Measurements from ENCODE around the gene NINL. TPM values are rescaled to one million over a fixed set of nuclear protein-coding genes. Genes with fewer than 3 reads are reported as not detected.
"Not testable (repeated sequence)": the region's sequence is repeated elsewhere in the genome, so short reads cannot be mapped to it uniquely, and the experiment has no call there.

NINL gene
- total and polyA plus RNA-seq, 4 donors: 6.0 to 28.3 (median 12.9) TPM

DNA sequence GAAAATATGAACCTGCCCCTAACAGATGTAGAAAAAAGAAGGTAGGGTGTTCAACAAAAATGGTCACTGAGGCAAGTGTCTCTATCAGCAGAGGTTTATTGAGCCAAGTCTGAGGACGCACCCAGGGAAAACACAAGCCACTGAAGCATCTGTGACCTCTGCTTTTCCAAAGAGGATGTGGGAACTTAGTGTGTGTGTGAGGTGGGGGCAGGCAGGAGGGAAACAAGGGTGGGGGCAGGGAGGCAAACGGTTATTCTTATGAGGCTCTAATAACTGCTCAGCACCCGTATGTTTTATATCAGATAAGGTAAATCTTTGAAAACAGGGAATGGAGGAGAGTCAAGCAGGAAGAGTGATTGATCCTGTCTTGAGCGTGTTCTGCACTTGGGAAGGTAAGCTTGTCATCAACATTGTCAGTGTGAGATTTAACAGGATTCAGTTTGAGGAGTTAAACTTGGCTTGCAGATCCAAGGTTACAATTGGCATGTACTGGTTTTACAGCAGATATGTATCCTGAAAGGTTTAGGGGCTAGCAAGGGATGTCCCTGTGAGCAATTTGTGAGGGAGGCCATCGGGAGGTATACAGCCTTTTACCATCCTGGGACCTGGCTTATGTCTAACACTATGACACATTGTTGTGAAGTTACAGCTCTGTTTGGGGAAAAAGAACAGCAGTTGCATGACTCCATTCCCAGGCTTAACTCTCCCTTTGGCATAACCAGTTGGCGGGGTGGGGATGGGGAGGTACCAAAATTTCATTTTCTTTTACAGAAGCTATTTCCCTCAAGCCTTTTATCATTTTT lies 33.7 kb downstream of the NINL start:
- no peak overlapping the region for H3K27ac ChIP-seq (ENCODE audit: low read depth in 1 of 2, low read length in 2 of 2)

DNA sequence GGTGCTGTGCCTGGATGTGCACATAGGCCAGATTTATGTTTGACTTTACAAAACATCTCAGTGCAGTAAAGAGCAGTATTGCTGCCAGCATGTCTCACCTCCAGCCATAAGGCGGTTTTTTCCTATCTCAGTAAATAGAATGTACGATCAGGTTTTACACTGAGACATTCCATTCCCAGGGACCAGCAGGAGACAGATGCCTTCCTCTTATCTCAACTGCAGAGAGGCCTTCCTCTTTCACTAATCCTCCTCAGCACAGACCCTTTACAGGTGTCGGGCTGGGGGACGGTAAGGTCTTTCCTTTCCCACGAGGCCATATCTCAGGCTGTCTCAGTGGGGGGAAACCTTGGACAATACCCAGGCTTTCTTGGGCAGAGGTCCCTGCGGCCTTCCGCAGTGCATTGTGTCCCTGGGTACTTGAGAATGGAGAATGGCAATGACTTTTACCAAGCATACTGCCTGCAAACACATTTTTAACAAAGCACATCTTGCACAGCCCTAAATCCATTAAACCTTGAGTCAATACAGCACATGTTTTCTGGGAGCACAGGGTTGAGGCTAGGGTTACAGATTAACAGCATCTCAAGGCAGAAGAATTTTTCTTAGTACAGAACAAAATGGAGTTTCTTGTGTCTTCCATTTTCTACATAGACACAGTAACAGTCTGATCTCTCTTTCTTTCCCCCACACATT lies 34.5 kb downstream of the NINL start:
- ATAC-seq (ENCODE audit: low FRiP score); H3K27ac ChIP-seq (ENCODE audit: low read depth in 1 of 2, low read length in 2 of 2); DNase-seq; H3K4me3 ChIP-seq (ENCODE audit: low read length in 2 of 2); intact Hi-C loops (cut with DNase I); H3K36me3 ChIP-seq (ENCODE audit: control insufficient read depth in 1 of 2, insufficient read depth in 2 of 2, low read length in 1 of 2); H3K4me1 ChIP-seq (ENCODE audit: control insufficient read depth in 1 of 2, insufficient read depth in 2 of 2, low read length in 2 of 2); H3K9me3 ChIP-seq (ENCODE audit: control insufficient read depth, low read length); H3K27me3 ChIP-seq (ENCODE audit: control insufficient read depth in 1 of 2, insufficient read depth in 2 of 2, low read length in 1 of 2): not testable (repeated sequence)
- WGBS, 2 donors: 80 to 86% methylated on average over 7 of the region's 7 CpGs

More for the DNA sequence above, 33.7 kb downstream of the NINL start:
- 77 to 84% methylated on average over 6 of the region's 6 CpGs for WGBS, 2 donors
- ATAC-seq (ENCODE audit: low FRiP score): no peak
- no peak for DNase-seq
- Histone ChIP-seq H3K9me3 (ENCODE audit: control insufficient read depth, low read length) (no peaks in the 10 kb centered on the region), H3K4me1 (ENCODE audit: control insufficient read depth in 1 of 2, insufficient read depth in 2 of 2, low read length in 2 of 2) (peaks cover 0 to 3% of the 10 kb centered on the region in 2 donors), H3K4me3 (ENCODE audit: low read length in 2 of 2) (no peak overlapping the region), H3K36me3 (ENCODE audit: control insufficient read depth in 1 of 2, insufficient read depth in 2 of 2, low read length in 1 of 2) (no peaks in the 10 kb centered on the region), H3K27me3 (ENCODE audit: control insufficient read depth in 1 of 2, insufficient read depth in 2 of 2, low read length in 1 of 2) (no peaks in the 10 kb centered on the region)
- intact Hi-C loops (cut with DNase I): no loop called here

DNA sequence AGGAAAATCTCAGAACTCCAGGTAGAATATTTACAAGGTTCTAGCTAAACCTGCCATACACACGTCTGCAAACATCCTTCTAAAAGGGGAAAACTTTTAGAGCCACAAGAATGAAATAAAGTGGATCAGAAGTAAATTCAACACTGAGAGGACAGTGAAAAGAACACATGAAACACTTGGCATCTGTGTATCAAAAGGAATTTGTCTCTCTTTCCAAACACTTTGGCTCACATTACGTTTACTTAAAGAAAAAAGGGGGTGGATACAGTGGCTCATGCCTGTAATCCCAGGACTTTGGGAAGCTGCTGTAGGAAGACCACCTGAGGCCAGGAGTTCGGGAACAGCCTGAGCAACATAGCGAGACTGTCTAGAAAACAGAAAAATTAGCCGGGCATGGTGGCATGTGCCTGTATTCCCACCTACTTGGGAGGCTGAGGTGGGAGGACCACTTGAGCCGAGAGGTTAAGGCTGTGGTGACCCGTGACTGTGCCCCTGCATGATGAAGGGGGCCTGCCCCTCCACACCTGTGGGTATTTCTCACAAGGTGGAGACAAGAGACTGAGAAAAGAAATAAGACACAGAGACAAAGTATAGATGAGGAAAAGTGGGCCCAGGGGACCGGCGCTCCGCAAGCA lies 35.4 kb downstream of the NINL start:
- H3K9me3 ChIP-seq (ENCODE audit: control insufficient read depth, low read length): no peaks in the 10 kb centered on the region
- no peaks in the 10 kb centered on the region for H3K36me3 ChIP-seq (ENCODE audit: control insufficient read depth in 1 of 2, insufficient read depth in 2 of 2, low read length in 1 of 2)
- no peak overlapping the region for H3K4me3 ChIP-seq (ENCODE audit: low read length in 2 of 2)
- 60 to 62% methylated on average over 10 of the region's 10 CpGs for WGBS, 2 donors
- peaks cover 0 to 3% of the 10 kb centered on the region in 2 donors for H3K4me1 ChIP-seq (ENCODE audit: control insufficient read depth in 1 of 2, insufficient read depth in 2 of 2, low read length in 2 of 2)
- DNase-seq (no peak), ATAC-seq (ENCODE audit: low FRiP score) (no peak)
- no peaks in the 10 kb centered on the region for H3K27me3 ChIP-seq (ENCODE audit: control insufficient read depth in 1 of 2, insufficient read depth in 2 of 2, low read length in 1 of 2)
- no peak overlapping the region for H3K27ac ChIP-seq (ENCODE audit: low read depth in 1 of 2, low read length in 2 of 2)
- intact Hi-C loops (cut with DNase I): no loop called here

- peaks cover 0 to 3% of the 10 kb centered on the region in 2 donors for H3K4me1 ChIP-seq (ENCODE audit: control insufficient read depth in 1 of 2, insufficient read depth in 2 of 2, low read length in 2 of 2)
- H3K27ac ChIP-seq (ENCODE audit: low read depth in 1 of 2, low read length in 2 of 2): no peak overlapping the region
- intact Hi-C loops (cut with DNase I): no loop called here
- no peak overlapping the region for H3K4me3 ChIP-seq (ENCODE audit: low read length in 2 of 2)
- no peaks in the 10 kb centered on the region for H3K36me3 ChIP-seq (ENCODE audit: control insufficient read depth in 1 of 2, insufficient read depth in 2 of 2, low read length in 1 of 2)
- DNase-seq (no peak), ATAC-seq (ENCODE audit: low FRiP score) (no peak)
- 38 to 45% methylated on average over 14 to 15 of the region's 15 CpGs for WGBS, 2 donors
- no peaks in the 10 kb centered on the region for H3K9me3 ChIP-seq (ENCODE audit: control insufficient read depth, low read length)
- no peaks in the 10 kb centered on the region for H3K27me3 ChIP-seq (ENCODE audit: control insufficient read depth in 1 of 2, insufficient read depth in 2 of 2, low read length in 1 of 2)
Measured at GRCh38 chr20:25549172-25549773, 36.1 kb downstream of the NINL start.

- Histone ChIP-seq H3K4me3 (ENCODE audit: low read length in 2 of 2) (no peak overlapping the region), H3K9me3 (ENCODE audit: control insufficient read depth, low read length) (no peaks in the 10 kb centered on the region), H3K4me1 (ENCODE audit: control insufficient read depth in 1 of 2, insufficient read depth in 2 of 2, low read length in 2 of 2) (peaks cover 0 to 3% of the 10 kb centered on the region in 2 donors), H3K27ac (ENCODE audit: low read depth in 1 of 2, low read length in 2 of 2) (no peak overlapping the region), H3K36me3 (ENCODE audit: control insufficient read depth in 1 of 2, insufficient read depth in 2 of 2, low read length in 1 of 2) (no peaks in the 10 kb centered on the region), H3K27me3 (ENCODE audit: control insufficient read depth in 1 of 2, insufficient read depth in 2 of 2, low read length in 1 of 2) (no peaks in the 10 kb centered on the region)
- 90 to 96% methylated on average over 12 to 14 of the region's 14 CpGs for WGBS, 2 donors
- ATAC-seq (ENCODE audit: low FRiP score) (no peak), DNase-seq (no peak)
- intact Hi-C loops (cut with DNase I): no loop called here
Measured at GRCh38 chr20:25548613-25549086, 36.7 kb downstream of the NINL start.

GRCh38 chr20:25547999-25548398 lies 37.3 kb downstream of the NINL start:
- H3K9me3 ChIP-seq (ENCODE audit: control insufficient read depth, low read length): no peaks in the 10 kb centered on the region
- no peak overlapping the region for H3K4me3 ChIP-seq (ENCODE audit: low read length in 2 of 2)
- H3K36me3 ChIP-seq (ENCODE audit: control insufficient read depth in 1 of 2, insufficient read depth in 2 of 2, low read length in 1 of 2): no peaks in the 10 kb centered on the region
- 62 to 63% methylated on average over 3 of the region's 3 CpGs for WGBS, 2 donors
- no peaks in the 10 kb centered on the region for H3K27me3 ChIP-seq (ENCODE audit: control insufficient read depth in 1 of 2, insufficient read depth in 2 of 2, low read length in 1 of 2)
- peaks cover 0 to 3% of the 10 kb centered on the region in 2 donors for H3K4me1 ChIP-seq (ENCODE audit: control insufficient read depth in 1 of 2, insufficient read depth in 2 of 2, low read length in 2 of 2)
- no peak for ATAC-seq (ENCODE audit: low FRiP score)
- DNase-seq: no peak
- intact Hi-C loops (cut with DNase I): no loop called here
- H3K27ac ChIP-seq (ENCODE audit: low read depth in 1 of 2, low read length in 2 of 2): no peak overlapping the region

GRCh38 chr20:25547063-25547462 lies 38.3 kb downstream of the NINL start:
- Histone ChIP-seq H3K4me1 (ENCODE audit: control insufficient read depth in 1 of 2, insufficient read depth in 2 of 2, low read length in 2 of 2) (peaks cover 0 to 3% of the 10 kb centered on the region in 2 donors), H3K27me3 (ENCODE audit: control insufficient read depth in 1 of 2, insufficient read depth in 2 of 2, low read length in 1 of 2) (no peaks in the 10 kb centered on the region), H3K36me3 (ENCODE audit: control insufficient read depth in 1 of 2, insufficient read depth in 2 of 2, low read length in 1 of 2) (no peaks in the 10 kb centered on the region), H3K9me3 (ENCODE audit: control insufficient read depth, low read length) (no peaks in the 10 kb centered on the region), H3K4me3 (ENCODE audit: low read length in 2 of 2) (no peak overlapping the region), H3K27ac (ENCODE audit: low read depth in 1 of 2, low read length in 2 of 2) (no peak overlapping the region)
- ATAC-seq (ENCODE audit: low FRiP score) (no peak), DNase-seq (no peak)
- intact Hi-C loops (cut with DNase I): no loop called here
- WGBS, 2 donors: 72 to 87% methylated on average over 4 of the region's 4 CpGs

GRCh38 chr20:25546048-25546447 lies 39.3 kb downstream of the NINL start:
- ATAC-seq (ENCODE audit: low FRiP score) (no peak), DNase-seq (no peak)
- WGBS, 2 donors: 92% methylated on average over 4 of the region's 4 CpGs

More at GRCh38 chr20:25546048-25546447, 39.3 kb downstream of the NINL start:
- Histone ChIP-seq H3K36me3 (ENCODE audit: control insufficient read depth in 1 of 2, insufficient read depth in 2 of 2, low read length in 1 of 2) (no peaks in the 10 kb centered on the region), H3K9me3 (ENCODE audit: control insufficient read depth, low read length) (no peaks in the 10 kb centered on the region), H3K4me1 (ENCODE audit: control insufficient read depth in 1 of 2, insufficient read depth in 2 of 2, low read length in 2 of 2) (peaks cover 0 to 3% of the 10 kb centered on the region in 2 donors), H3K27me3 (ENCODE audit: control insufficient read depth in 1 of 2, insufficient read depth in 2 of 2, low read length in 1 of 2) (no peaks in the 10 kb centered on the region), H3K4me3 (ENCODE audit: low read length in 2 of 2) (no peak overlapping the region), H3K27ac (ENCODE audit: low read depth in 1 of 2, low read length in 2 of 2) (no peak overlapping the region)
- intact Hi-C loops (cut with DNase I): no loop called here
